Measurements from ENCODE around the gene MTA3.

MTA3 gene

GRCh38 chr2:42545023-42545721 is 23.3 kb upstream of the MTA3 start:
- TF ChIP-seq CTCF (IDR thresholded peaks at IDR 0.05; ENCODE audit: low read depth, low read length), result no peak
- no peak for DNase-seq (ENCODE audit: extremely low read depth, low read depth)

GRCh38 chr2:42545841-42546390 is 22.5 kb upstream of the MTA3 start:
- no peak for DNase-seq (ENCODE audit: extremely low read depth, low read depth)
- TF ChIP-seq CTCF (IDR thresholded peaks at IDR 0.05; ENCODE audit: low read depth, low read length), result no peak

DNA sequence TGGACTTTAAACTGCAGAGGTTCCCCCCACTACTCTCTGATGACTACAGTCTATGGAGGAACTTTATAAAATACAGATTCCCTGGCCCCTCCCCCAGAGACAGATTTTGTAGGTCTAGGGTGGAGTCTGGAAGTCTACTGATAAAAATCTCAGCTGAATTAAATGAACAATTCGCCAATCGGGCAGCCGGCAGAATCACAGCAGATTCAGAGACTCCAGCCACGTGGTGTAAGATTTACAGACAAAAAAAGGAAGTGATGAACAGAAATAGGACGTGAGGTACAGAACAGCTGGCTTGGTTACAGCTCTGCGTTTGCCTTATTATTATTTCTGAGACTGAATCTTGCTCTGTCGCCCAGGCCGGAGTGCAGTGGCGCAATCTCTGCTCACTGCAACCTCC is 21.4 kb upstream of the MTA3 start:
- no peak for DNase-seq (ENCODE audit: extremely low read depth, low read depth)
- no peak for TF ChIP-seq CTCF (IDR thresholded peaks at IDR 0.05; ENCODE audit: low read depth, low read length)

- TF ChIP-seq CTCF (IDR thresholded peaks at IDR 0.05; ENCODE audit: low read depth, low read length), result no peak
- no peak for DNase-seq (ENCODE audit: extremely low read depth, low read depth)
These were observed 20.8 kb upstream of the MTA3 start for GRCh38 chr2:42547446-42548295.

DNA sequence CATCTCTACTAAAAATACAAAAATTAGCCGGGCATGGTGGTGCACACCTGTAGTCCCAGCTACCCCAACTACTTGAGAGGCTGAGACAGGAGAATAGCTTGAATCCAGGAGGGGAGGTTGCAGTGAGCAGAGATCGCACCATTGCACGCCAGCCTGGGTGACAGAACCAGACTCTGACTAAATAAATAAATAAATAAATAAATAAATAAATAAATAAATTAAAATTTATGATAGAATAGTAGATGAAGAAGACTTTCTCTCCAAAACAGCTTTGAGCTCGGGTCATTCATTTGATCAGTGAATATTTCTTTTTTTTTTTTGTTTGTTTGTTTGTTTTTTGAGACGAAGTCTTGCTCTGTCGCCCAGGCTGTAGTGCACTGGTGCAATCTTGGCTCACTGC is 17.6 kb upstream of the MTA3 start:
- no peak for DNase-seq (ENCODE audit: extremely low read depth, low read depth)
- no peak for TF ChIP-seq CTCF (IDR thresholded peaks at IDR 0.05; ENCODE audit: low read depth, low read length)

DNA sequence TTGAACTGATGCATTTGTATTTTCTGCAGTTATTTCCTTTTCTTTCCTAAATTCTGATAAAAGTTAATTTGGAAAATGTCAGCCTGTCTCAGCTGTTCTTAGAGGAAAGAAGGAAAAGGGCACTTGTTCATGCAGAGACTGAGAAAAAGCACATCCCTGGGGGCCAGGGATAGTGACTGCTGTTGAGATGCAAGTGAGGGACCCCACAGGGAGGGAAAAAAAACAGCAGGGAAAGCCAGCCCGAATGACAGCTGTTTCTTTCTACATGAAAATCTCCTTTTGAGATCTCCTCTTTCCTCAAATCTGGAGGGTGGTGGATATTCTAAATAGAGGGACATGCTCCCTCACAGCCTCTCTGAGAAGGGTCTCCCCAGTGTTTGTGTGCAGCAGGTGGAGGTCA is 14.0 kb upstream of the MTA3 start:
- no peak for TF ChIP-seq CTCF (IDR thresholded peaks at IDR 0.05; ENCODE audit: low read depth, low read length)
- no peak for DNase-seq (ENCODE audit: extremely low read depth, low read depth)

DNA sequence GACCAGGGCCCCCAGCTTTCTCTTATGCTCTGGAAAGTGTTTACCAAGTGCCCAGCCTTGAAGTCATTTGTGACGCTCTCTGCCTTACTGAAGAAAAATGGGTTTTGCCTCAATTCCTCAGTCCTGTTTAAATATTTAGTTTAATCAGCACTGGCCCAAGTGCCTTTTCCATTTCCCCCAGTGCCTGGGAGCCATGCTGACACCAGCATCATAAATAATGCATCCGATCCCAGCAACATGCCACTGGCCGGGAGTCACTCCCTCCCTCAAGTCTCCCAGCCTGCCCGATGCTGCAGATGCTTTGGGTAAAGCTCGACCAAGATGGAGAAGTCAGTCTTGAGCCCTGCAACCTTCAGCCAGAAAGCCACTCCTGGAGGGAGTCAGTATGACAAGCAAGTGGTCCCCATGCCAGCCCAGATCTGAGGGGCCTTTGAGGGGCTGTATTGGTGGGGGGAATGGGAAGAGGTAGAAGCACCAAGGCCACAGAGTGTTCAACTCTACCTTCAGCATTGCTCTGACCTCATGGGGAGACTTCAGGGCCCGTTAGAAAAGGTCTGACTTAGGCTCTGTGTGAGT is 12.0 kb upstream of the MTA3 start:
- no peak for TF ChIP-seq CTCF (IDR thresholded peaks at IDR 0.05; ENCODE audit: low read depth, low read length)
- DNase-seq (ENCODE audit: extremely low read depth, low read depth), result no peak
